Cardiac atrium fibroblast (primary cell): ENCODE results near the gene TMEM266. TPM values are rescaled to one million over a fixed set of nuclear protein-coding genes. Genes with fewer than 3 reads are reported as not detected.

Experiments used
- total RNA-seq: library from RNA; depleted of rRNA; stranded (reverse); fragments of >200 nt; gene quantifications from 2 replicates; pipeline ENCODE4 v1.2.3, GENCODE V29; 2015

TMEM266 gene
- not detected in 2 replicates for total RNA-seq

GRCh38 chr15:76059320-76060117, at the start of gene TMEM266:
TSS of gene TMEM266 (plus strand) at chr15:76059985. CDS start at chr15:76134264, 74,279 bp downstream.

GRCh38 chr15:76011627-76012551, 47.9 kb upstream of the TMEM266 start, which contains the start of gene NRG4:
TSS of gene NRG4 (minus strand) at chr15:76012424. CDS start at chr15:76011230, 1,194 bp downstream.

Other genes with a start within 250 kb of the TMEM266 start
- gene UBE2Q2, start 216.5 kb upstream of the TMEM266 start, total RNA-seq: 36.6 and 48.0 TPM in 2 replicates
- 19.7 and 20.7 TPM in 2 replicates for gene FBXO22, start 156.1 kb upstream of the TMEM266 start, total RNA-seq
- gene NRG4, start 47.6 kb upstream of the TMEM266 start, total RNA-seq: not detected in 2 replicates